ENCODE results near the gene PNMA1.

DNA sequence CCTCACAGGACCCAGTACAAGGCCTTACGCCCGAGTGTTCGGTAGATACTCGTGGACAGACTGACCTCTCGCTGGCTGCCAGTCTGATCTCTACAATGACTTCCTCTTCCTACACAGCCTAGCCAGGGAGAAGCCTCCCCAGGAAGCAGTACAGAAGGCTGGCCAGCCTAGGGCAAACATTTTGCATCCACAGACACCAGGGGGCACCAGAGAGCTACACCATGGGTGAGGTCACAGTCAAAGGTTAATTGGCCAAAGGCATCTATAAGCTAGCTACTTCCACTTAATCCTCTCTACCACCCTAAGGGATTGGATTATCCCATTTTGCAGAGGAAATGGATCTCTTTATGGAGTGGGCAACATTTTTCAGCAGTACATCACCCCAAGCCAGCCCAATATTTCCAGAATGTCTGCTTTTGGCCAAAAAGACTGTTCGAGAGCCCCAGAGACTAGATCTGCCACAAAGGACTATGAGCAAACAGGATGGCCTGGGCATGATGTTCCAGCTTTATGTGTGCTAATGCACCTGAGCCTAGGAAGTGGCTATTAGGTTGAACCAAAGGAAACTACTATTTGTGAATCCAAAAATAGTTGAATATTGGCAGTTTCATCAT, 14.6 kb upstream of the PNMA1 start:
- TF ChIP-seq HNRNPL (IDR thresholded peaks at IDR 0.05; ENCODE audit: low read depth, low read length) (no peak), HCFC1 (IDR thresholded peaks at IDR 0.05; ENCODE audit: low read depth, low read length) (no peak), MTA1 (IDR thresholded peaks at IDR 0.05; ENCODE audit: borderline replicate concordance) (no peak), RFX5 (IDR thresholded peaks at IDR 0.05; ENCODE audit: low read depth, low read length) (no peak), PML (IDR thresholded peaks at IDR 0.05; ENCODE audit: low read length) (no peak), CHD2 (IDR thresholded peaks at IDR 0.05; ENCODE audit: low read depth, low read length) (no peak)
